Muscle layer of colon (tissue), 2 donors: ENCODE measurements around the gene PRKAA1.
"Not testable (repeated sequence)": the region's sequence is repeated elsewhere in the genome, so short reads cannot be mapped to it uniquely, and the experiment has no call there.

ENCODE experiments used
- H3K27ac ChIP-seq: one replicate; pipeline ENCODE4 v1.7.0; 2013; ENCODE audit warnings: low read depth, mild to moderate bottlenecking, low read length, moderate library complexity
- H3K27me3 ChIP-seq, 2 donors: one replicate each; pipeline ENCODE4 v1.7.0; 2013; ENCODE audit warnings: low read length in 2 of 2, mild to moderate bottlenecking in 2 of 2; ENCODE audit not compliant: insufficient read depth in 2 of 2, control insufficient read depth in 1 of 2
- H3K36me3 ChIP-seq: one replicate; pipeline ENCODE4 v1.7.0; 2013; ENCODE audit warnings: mild to moderate bottlenecking, low read length; ENCODE audit not compliant: insufficient read depth
- H3K4me1 ChIP-seq: one replicate; pipeline ENCODE4 v1.7.0; 2013; ENCODE audit warnings: mild to moderate bottlenecking, low read length; ENCODE audit not compliant: insufficient read depth
- H3K4me3 ChIP-seq, 2 donors: one replicate each; pipeline ENCODE4 v1.7.0; 2013; ENCODE audit warnings: low read length in 2 of 2, low read depth in 1 of 2, mild to moderate bottlenecking in 1 of 2, moderate library complexity in 1 of 2
- H3K9ac ChIP-seq: one replicate; pipeline ENCODE4 v1.7.0; 2013; ENCODE audit warnings: low read length
- H3K9me3 ChIP-seq: one replicate; pipeline ENCODE4 v1.7.0; 2013; ENCODE audit warnings: mild to moderate bottlenecking, low read length
- donor health status: abdominal sarcoma.
- donor health status: Adenocarcinoma of cecum.

PRKAA1 gene

DNA sequence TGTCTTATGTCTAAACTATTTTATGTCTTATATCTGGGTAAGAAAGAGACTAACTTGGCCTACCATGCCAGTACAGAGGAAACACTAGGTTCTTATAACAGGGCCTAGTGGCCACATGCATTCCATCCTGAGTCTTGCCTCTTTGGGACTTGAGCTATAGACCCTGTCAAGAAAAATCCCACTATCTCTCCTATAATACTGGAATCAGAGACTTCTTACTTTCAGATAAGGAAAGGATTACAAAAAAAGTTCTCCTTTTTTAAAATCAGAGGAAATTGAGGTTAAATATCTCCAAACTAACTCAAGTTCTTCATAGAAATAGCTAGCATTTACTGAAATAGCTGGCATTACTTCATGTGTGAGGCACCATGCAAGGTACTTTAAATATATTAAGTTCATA lies 84.2 kb downstream of the PRKAA1 start:
- peaks cover 8% of the 10 kb centered on the region for H3K4me1 ChIP-seq
- no peaks in the 10 kb centered on the region for H3K9me3 ChIP-seq
- H3K27ac ChIP-seq = no peak overlapping the region
- H3K36me3 ChIP-seq = no peaks in the 10 kb centered on the region
- no peaks in the 10 kb centered on the region for H3K27me3 ChIP-seq
- no peak overlapping the region for H3K9ac ChIP-seq
- no peak overlapping the region for H3K4me3 ChIP-seq

DNA sequence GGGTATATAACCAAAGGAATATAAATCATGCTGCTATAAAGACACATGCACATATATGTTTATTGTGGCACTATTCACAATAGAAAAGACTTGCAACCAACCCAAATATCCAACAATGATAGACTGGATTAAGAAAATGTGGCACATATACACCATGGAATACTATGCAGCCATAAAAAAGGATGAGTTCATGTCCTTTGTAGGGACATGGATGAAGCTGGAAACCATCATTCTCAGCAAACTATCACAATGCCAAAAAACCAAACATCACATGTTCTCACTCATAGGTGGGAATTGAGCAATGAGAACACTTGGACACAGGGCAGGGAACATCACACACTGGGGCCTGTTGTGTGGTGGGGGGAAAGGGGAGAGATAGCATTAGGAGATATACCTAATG lies 87.6 kb downstream of the PRKAA1 start:
- H3K9ac ChIP-seq = not testable (repeated sequence)

More for the DNA sequence above, 87.6 kb downstream of the PRKAA1 start:
- not testable (repeated sequence) for H3K27ac ChIP-seq, H3K4me1 ChIP-seq, H3K4me3 ChIP-seq, H3K9me3 ChIP-seq, H3K27me3 ChIP-seq, H3K36me3 ChIP-seq
